ENCODE data around the gene ZNF718.
"Not testable (repeated sequence)": the region's sequence is repeated elsewhere in the genome, so short reads cannot be mapped to it uniquely, and the experiment has no call there.

ZNF718 gene

DNA sequence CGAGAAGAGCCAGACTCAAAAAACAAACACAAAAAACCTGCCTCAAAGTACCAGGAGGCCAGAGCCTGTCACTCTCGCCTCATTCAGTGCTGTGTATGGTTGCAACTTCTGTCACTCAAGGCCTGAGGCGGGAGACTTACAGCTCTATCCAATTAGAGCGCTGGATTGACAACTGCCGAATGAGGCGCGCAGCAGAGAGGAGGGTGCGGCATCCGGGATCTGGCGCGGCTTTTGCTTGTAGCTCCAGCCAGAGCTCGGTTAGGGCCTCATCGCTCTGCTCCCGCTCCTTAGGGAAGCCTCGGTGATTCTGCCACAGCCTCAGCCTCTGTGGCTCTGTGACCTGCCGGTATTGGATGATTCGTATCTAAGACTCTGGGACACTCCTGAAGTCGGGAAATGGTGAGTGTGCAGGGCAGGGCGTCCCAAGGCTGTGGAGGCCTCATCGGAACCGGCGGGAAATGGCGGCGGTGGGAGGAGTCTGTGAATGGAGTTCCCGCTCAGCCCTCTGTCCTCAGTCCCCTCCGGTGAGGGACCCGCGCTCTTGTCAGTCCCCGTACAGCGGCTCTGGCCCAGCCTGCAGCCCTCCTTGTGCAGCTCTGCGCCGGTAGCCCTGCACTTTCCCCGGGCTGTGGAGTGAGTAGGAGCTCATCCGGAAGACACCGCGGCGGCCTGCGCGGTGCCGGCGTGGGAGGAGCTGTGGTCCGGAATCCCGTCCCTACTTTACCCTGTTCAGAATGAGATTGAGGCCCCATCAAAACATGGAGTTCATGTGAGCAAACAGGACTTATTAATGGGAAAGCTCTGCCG is at the start of gene ZNF718:
TSS of gene ZNF718 (plus strand) at position 227 of the 807 bp plus-strand sequence. CDS start at position 397, 170 bp downstream.
- DNase-seq (ENCODE audit: low read depth, low spot score), result peak; percentile 84
- TF ChIP-seq, protein P1, sequence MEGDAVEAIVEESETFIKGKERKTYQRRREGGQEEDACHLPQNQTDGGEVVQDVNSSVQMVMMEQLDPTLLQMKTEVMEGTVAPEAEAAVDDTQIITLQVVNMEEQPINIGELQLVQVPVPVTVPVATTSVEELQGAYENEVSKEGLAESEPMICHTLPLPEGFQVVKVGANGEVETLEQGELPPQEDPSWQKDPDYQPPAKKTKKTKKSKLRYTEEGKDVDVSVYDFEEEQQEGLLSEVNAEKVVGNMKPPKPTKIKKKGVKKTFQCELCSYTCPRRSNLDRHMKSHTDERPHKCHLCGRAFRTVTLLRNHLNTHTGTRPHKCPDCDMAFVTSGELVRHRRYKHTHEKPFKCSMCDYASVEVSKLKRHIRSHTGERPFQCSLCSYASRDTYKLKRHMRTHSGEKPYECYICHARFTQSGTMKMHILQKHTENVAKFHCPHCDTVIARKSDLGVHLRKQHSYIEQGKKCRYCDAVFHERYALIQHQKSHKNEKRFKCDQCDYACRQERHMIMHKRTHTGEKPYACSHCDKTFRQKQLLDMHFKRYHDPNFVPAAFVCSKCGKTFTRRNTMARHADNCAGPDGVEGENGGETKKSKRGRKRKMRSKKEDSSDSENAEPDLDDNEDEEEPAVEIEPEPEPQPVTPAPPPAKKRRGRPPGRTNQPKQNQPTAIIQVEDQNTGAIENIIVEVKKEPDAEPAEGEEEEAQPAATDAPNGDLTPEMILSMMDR (IDR thresholded peaks at IDR 0.05; ENCODE audit: insufficient read depth, low read length, missing control alignments), result no peak
- H3K4me3 ChIP-seq (ENCODE audit: low read depth, low read length), result peak within 1 kb of the TSS; percentile 90
- ChIA-PET CTCF (interaction anchor here (0.9 to 1.0 kb wide), 2 partner anchors 8 to 26 kb away, joined by 3 read pairs; no protein-coding TSS in a partner anchor), POLR2A (interaction anchor here (1.4 to 1.9 kb wide), 2 partner anchors 11 to 71 kb away, joined by 3 to 5 read pairs; partner anchors contain the start of gene ZNF595)

- POLR2A ChIA-PET, result no interaction called here
Observed at GRCh38 chr4:85951-86350, 38.4 kb upstream of the ZNF718 start.

DNA sequence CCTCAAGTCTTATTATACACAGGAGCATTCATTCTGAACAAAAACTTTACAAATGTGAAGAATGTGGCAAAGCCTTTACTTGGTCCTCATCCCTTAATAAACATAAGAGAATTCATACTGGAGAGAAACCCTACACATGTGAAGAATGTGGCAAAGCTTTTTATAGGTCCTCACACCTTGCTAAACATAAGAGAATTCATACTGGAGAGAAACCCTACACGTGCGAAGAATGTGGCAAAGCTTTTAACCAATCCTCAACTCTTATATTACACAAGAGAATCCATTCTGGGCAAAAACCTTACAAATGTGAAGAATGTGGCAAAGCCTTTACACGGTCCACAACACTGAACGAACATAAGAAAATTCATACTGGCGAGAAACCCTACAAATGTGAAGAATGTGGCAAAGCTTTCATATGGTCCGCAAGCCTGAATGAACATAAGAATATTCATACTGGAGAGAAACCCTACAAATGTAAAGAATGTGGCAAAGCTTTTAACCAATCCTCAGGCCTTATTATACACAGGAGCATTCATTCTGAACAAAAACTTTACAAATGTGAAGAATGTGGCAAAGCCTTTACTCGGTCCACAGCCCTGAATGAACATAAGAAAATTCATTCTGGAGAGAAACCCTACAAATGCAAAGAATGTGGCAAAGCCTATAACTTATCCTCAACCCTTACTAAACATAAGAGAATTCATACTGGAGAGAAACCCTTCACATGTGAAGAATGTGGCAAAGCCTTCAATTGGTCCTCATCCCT is 37.6 kb upstream of the ZNF718 start:
- DNase-seq (ENCODE audit: low read depth, low spot score); POLR2A ChIA-PET; H3K4me3 ChIP-seq (ENCODE audit: low read depth, low read length); CTCF ChIA-PET: not testable (repeated sequence)

More at GRCh38 chr4:85951-86350, 38.4 kb upstream of the ZNF718 start:
- DNase-seq (ENCODE audit: low read depth, low spot score), result no peak
- H3K4me3 ChIP-seq (ENCODE audit: low read depth, low read length), result no peak overlapping the region
- CTCF ChIA-PET, result no interaction called here
- TF ChIP-seq, protein P1 (IDR thresholded peaks at IDR 0.05; ENCODE audit: insufficient read depth, low read length, missing control alignments), result no peak

GRCh38 chr4:98386-98785 is 25.9 kb upstream of the ZNF718 start:
- CTCF ChIA-PET, result interaction anchor here (0.9 kb wide), 1 partner anchor 26 kb away, joined by 3 read pairs; the partner anchor contains the start of gene ZNF718

DNA sequence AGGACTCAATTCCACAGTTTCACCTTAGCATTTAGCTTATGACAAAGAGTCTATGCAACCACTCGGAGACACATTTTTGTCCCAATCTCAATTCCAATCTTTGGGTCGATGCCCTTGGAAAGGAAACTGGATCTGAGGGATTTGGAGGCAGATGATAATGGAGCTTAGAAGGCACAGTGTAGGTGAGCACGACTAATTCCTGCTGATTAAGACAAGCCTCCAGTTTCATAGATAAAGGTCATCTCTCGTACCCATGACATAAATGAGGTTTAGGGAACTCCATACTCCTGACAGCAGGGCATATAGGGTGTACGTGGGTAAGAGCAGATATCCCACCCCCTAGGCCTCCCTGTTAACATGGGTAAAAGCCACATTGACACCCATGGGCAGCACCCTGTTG is 24.4 kb upstream of the ZNF718 start:
- H3K4me3 ChIP-seq (ENCODE audit: low read depth, low read length), result no peak overlapping the region
- TF ChIP-seq, protein P1 (IDR thresholded peaks at IDR 0.05; ENCODE audit: insufficient read depth, low read length, missing control alignments), result no peak
- ChIA-PET CTCF (no interaction called here), POLR2A (no interaction called here)
- DNase-seq (ENCODE audit: low read depth, low spot score), result no peak

More at GRCh38 chr4:98386-98785, 25.9 kb upstream of the ZNF718 start:
- TF ChIP-seq, protein P1 (IDR thresholded peaks at IDR 0.05; ENCODE audit: insufficient read depth, low read length, missing control alignments), result no peak
- POLR2A ChIA-PET, result no interaction called here
- no peak for DNase-seq (ENCODE audit: low read depth, low spot score)
- H3K4me3 ChIP-seq (ENCODE audit: low read depth, low read length), result no peak overlapping the region

- TF ChIP-seq, protein P1 (IDR thresholded peaks at IDR 0.05; ENCODE audit: insufficient read depth, low read length, missing control alignments), result no peak
- H3K4me3 ChIP-seq (ENCODE audit: low read depth, low read length), result no peak overlapping the region
- POLR2A ChIA-PET, result no interaction called here
- CTCF ChIA-PET, result no interaction called here
- no peak for DNase-seq (ENCODE audit: low read depth, low spot score)
Observed at GRCh38 chr4:107083-107443, 17.2 kb upstream of the ZNF718 start.
